Stimulated activated CD8-positive, alpha-beta memory T cell treated with anti-CD3 and anti-CD28 coated beads, Interleukin-7, amount 100 ng/mL, for 4 hours (primary cell): Measurements from ENCODE around the gene HEPACAM.
A peak's percentile ranks its signal among the peaks of the same experiment; 100 is the strongest.

Experiments
- DNase-seq, 2 donors: peaks; one replicate each; pipeline ENCODE4 v3.0.0-alpha.2; 2020; ENCODE audit warnings: low read depth in 2 of 2

Gene HEPACAM

DNA sequence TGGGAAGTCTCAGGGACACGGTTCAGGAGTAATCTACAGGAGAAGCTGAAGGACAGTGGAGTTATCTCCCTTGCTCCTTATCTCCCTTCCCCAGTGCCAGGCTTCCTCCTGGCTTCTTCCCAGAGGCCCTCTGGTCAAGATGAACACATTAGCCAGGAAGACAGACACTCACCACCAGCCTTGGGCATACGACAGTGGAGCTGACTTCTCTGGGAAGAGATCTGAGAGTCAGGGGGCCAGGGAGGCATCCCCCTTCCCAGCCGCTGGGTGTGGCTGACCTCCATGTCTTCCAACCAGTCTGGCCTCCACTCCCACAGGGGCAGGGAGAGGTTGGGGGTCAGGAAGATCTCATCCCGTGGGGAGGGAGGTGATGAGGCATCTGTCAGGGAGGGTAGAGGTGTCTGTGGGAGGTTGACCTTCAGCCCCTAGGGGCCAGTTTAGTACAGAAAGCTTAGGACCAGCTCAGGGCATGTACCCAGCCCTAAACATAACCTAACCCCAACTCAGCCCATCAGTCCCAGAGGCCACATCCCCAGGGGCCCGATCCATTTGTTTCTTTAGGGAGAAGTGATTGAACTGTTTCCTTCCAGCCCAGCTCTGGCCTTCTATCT is 50.9 kb downstream of the HEPACAM start:
- DNase-seq = no peak

DNA sequence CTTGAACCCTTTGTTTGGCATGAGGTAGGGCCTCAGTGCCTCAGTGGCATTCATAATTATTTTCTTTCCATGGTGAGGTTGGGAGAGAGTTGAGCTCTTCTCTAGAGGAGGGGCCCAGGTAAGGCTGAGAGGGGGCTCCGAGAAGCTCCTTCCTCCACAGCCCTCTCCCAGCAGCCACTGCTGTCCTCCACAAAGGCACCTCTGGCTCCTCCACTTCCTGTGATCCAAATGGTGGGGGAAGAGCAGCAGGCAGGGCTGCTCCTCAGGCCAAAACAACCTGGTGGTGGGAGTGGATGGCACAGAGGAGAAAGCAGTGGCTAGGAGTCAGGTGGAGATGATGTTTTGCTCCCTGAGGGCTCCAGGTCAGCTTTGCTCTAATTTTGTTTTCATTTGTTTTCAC is 51.5 kb downstream of the HEPACAM start:
- DNase-seq = no peak

DNA sequence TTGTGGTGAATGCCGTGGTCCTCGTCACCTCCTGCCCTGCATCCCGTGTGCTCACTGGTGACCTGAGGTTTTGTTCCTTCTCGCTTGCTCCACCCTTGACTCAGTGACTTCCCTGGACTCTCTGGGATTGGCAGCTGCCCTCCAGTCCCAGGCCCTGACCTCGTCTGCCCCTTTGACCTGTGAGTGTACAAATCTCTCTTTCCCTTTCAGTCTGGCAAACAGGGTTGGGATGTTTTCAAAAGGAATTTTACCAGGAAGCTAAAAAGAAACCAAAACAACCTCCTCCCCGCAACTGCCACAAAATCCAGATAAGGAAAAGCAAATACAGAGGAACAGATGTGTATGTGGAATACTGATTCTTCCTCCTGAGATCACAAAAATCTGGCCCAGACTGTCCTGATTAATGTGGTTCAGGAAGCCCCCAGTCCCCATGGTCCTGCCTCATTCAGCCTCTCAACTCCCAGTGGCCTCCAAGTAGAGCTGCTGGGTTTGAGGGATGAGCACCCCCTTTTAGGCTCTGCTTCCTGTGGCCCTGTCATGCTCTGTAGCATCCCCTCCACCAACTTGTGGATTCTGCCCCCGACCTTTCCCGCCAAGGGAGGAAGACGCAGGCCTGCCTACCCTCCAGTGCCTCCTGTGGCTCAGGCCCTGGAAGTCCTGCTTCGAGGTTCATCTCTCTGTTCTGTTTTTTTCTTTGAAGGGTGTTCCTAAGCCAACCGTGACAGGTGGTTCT is 53.3 kb downstream of the HEPACAM start:
- DNase-seq = no peak

DNA sequence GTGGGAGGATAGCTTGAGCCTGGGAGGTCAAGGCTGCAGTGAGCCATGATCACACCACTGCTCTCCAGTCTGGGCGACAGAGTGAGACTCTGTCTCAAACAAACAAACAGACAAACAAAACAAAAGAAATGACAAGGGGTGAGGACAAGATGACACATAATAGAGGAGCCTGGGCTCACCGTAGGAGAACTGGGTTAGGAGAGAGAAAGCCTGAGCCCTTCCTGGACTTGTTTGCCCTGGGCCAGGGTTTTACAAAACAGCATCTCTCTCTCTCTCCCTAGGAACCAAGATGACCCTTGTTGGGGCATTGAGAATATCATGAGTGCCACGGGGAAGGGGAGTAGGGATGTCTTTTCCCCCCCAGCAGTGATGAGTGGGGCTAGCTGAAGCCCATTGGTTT is 54.9 kb downstream of the HEPACAM start:
- no peak for DNase-seq

DNA sequence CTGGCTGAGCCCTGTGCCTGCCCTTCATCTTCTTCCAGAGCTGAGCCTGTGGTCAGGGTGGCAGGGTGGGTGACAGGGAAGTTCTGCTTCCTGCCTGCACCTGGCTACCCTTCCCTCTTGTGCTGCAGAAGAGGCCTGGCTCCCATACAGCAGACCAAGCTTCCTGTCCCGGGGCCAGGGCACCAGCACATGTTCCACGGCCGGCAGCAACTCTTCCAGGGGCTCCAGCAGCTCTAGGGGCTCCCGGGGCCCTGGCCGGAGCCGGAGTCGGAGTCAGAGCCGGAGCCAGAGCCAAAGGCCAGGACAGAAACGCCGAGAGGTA is 55.6 kb downstream of the HEPACAM start:
- no peak for DNase-seq

DNA sequence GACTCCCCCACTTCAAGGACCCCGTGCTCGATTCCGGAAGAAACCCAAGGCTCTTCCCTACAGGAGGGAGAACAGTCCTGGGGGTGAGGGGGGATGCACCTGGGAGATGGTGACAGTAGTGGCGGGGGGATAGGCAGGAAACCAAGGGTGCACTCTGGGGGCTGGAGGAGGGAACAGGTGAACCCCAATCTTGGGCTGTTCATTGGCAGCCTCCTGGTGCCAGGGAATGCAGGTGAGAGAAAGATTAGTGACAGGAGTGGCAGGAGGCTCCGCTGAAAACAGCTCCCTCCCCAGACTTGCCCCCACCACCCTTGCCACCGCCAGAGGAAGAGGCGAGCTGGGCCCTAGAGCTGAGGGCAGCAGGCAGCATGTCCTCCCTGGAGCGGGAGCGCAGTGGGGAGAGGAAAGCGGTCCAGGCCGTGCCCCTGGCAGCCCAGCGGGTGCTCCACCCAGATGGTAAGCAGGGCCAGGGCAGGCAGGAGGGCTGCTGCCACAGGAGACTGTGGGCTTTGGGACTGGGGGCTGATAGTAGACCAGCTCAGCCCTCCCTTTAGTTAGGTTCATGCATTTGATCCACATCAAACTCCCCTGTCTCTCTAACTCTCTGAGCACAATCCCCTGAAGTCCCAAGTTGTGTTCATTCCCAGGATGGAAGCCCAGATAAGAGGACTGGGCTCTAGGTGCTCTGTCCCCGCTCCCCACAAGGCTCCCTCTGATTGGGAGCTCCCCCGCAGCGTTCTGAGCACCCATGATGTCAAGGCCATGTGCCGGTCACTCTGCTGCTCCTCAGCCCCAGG is 56.2 kb downstream of the HEPACAM start:
- no peak for DNase-seq

DNA sequence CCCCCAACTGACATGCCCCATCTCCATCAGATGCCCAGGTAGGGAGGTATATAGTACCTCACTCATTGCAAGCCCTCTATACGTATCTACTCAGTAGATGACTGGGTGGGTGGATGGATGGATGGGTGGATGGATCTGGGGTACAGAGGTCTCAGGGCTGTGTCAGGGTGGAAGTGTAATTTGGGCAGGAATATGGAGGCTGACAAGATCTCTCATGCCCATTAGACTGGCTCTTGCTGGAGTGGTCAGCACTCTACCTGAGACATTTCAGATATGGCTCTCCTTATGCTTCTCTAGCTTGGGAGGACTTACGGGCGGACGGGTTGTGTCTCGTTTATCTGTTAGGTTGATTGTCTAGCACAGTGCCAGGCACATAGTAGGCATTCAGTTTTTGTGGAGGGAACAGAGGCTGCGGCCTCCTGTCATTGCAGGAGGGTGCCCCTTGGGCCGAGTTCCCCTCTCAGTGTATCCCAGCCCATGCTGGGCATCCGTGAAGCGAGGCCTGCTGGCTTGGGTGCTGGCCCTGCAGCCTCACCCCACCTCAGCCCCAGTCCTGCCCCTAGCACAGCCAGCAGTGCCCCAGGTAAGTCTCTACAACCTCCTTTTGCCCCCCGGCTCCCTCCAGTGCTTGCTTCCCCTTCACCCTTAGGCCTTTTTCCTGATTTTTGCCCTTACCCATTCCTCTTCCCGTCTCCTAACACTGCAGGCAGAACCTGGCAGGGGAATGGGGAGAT is 56.9 kb downstream of the HEPACAM start:
- no peak for DNase-seq

DNA sequence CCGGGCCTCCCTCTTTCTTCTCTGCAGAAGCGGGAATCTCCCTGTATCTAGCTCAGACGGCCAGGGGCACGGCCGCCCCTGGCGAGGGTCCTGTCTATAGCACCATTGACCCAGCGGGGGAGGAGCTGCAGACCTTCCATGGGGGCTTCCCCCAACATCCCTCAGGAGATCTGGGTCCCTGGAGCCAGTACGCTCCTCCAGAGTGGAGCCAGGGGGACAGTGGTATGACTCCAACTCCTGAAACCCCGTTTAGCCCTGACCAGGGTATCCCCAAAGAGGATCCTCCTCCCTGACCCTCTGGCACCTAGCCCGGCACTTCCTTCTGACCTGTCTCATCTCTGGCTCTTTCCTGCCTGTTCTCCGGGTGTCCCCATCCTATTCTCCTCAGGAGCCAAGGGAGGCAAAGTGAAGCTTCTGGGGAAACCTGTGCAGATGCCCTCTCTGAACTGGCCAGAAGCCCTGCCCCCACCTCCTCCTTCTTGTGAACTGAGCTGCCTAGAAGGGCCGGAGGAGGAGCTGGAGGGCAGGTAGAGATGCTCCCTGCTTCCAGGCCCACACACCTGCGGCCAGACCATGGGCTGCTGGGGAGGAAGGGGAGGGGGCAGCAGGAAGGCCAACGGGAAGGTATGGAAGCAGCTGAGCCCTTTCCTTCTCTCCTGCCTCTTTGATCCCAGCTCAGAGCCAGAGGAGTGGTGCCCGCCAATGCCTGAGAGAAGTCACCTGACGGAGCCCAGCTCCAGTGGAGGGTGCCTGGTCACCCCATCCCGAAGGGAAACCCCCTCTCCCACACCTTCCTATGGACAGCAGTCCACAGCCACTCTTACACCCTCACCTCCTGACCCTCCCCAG is 57.7 kb downstream of the HEPACAM start:
- DNase-seq = no peak

DNA sequence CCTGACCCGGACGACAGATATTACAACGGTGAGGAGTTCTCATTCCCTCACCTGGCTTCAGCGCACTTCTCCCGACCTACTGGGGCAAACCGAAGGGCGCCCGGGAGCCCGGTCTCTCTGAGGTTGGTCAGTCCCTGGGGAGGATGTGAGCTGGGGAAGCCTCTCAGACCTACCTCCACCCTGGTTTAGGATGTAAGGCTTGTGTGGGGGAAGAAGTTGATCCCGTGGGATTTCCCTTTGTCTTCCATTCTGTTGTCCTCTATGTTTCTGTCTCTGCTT is 58.3 kb downstream of the HEPACAM start:
- DNase-seq = no peak

DNA sequence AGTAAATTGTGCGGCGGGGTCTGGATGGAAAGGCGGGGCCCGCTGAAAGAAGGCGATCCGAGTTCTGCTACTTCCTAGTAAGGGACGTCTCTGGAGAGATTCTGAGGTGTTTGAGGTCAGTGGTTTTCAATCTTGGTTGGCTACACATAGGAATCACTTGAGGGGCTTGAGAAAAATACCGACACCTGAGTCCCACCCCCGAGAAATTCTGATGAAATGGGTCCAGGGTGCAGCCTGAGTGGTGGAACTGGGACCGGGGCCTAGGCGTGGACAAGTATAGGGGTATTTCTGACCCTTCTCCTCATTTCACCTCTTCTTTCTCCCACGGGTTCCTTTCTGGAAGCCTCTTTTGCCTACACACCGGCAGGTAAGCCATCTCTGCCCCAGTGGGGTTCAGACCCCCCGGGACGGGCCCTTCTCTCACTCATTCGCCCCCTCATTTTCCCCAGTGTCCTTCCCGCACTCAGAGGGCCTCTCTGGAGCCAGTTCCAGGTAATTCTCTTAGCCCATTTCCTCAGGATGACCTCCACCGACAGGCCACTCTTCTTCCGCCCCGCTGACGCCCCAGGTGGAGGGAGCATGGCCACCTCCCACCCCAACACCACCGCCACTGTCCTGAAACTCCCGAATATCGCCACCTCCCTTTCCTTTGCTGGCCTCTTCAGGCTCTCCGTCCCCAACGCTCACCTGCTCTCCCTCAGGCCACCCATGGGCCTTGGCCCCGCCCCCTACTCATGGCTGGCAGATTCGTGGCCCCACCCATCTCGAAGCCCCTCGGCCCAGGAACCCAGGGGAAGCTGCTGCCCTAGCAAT is 58.8 kb downstream of the HEPACAM start:
- no peak for DNase-seq

DNA sequence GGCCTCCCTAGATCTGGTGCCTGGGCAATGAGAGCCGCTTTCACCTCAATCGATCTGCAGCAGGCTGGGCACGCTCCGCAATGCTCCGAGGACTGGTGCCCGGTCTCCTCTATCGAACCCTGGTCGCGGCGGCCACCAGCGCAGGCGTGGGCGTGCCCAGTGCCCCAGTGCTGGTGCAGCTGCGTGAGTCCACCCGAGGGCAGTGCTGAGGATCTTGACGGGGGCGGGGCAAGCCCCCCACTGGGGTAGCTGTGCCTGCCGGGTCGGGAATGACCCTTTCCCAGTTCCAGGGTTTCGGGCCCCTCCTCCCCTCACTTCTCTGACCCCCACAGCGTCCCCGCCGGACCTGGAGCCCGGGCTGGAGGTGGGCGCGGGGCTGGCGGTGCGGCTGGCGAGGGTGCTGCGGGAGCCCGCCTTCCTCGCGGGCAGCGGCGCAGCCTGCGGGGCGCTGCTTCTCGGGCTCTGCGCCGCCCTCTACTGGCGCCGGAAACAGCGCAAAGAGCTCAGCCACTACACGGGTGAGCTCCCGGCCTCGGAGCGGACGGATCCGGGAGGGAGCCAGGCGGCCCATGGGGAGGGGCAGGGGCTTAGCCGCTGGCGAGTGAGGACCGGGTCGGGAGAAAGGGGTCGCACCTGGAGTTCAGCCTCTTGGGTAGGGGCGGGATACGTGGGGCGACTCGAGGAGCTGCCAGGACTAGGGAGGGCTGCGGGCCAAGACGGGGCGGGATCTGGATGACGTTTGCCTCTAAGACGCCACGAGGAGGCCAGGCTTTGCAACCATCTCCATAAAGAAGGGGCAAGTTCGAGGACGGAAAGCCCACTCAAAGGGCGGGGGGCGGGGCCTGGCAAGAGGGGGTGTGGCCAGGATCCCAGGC is 59.7 kb downstream of the HEPACAM start:
- peak; percentile 70 to 71 for DNase-seq

DNA sequence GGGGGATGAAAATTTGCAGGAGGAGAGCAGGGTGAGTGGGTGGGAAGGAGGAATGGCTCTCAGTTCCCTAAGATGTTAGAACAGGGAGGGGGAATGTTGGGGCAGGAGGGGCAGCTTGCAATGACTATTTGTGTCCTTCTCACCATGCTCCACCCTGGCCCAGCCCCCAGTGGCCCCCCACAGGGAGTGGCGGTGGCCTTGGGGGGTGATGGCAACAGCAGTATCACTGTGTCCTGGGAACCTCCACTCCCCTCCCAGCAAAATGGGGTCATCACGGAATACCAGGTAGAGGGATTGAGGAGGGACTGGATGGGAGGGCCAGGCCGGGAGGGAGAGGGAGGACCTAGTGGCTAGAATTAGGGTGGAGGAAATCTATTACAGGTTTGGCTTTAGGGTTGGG is 60.4 kb downstream of the HEPACAM start:
- DNase-seq = no peak

DNA sequence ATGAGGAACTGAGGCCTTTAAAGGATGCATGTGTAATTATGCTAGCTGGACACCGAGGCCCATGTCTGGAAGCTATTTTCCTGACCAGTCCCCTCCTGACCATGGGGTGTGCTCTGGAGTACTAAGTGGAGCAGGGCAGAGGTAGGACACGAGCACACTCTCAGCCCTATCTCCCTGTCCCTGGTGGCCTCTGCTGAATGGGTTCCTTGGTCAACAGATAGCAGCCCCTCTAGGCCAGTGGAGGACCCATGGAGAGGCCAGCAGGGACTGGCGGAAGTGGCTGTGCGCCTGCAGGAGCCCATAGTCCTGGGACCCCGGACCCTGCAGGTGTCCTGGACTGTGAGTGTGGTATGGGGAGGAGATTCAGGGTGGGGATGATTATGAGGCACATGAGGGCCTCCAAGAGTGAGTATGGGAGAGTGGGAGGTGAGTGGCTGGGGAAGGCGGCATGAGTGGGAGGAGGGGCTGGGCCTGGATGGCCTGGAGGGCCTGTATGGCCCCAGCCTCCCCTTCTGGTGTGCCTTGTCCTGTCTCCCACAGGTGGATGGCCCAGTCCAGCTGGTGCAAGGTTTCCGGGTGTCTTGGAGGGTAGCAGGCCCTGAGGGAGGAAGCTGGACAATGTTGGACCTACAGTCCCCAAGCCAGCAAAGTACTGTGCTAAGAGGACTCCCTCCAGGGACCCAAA is 61.1 kb downstream of the HEPACAM start:
- no peak for DNase-seq

DNA sequence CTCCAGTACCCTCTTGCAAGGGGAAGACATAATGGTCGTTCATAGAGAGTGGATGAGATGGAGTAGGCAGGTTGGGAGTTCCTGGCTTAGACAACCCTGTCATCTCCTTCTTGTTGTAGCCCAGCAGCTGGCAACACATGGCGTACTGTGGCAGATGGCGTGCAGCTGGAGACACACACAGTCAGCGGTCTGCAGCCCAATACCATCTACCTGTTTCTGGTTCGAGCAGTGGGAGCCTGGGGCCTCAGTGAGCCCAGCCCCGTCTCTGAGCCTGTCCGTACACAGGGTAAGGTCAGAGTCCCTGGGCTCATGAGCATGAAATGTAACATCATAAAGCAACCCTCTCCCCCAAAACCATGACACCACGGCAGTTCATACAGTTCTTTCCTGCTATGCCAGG is 61.9 kb downstream of the HEPACAM start:
- DNase-seq = no peak

DNA sequence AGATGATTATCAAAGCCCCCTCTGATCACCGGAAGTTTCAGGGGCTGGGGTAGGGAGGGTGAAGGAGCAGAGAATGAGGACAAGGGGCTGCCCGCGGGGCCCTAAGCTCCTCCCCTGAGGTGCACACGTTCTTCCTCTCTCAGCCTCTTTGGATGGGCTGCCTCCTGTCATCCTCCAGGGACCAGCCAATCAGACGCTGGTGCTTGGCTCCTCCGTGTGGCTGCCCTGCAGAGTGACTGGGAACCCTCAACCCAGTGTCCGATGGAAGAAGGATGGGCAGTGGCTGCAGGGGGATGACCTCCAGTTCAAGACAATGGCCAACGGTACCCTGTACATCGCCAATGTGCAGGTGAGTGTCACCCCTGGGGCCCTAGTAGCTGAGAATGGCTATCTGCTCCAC is 63.1 kb downstream of the HEPACAM start:
- no peak for DNase-seq

DNA sequence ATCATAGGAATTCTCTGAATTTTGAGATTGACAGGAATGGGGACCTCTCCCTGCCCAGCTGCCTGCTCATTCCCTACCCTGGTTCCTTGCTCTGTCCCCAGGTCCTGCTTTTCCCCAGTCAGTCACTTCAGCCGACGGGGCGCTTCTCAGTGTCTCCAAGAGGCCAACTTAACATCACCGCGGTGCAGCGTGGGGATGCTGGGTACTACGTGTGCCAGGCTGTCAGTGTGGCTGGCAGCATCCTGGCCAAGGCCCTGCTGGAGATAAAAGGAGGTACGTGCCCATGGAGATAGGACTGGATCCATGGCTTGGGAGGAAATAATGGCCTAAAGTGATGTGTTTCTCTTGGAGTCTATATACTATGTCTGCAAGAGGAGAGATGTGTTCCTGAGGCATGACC is 63.6 kb downstream of the HEPACAM start:
- DNase-seq = no peak

DNA sequence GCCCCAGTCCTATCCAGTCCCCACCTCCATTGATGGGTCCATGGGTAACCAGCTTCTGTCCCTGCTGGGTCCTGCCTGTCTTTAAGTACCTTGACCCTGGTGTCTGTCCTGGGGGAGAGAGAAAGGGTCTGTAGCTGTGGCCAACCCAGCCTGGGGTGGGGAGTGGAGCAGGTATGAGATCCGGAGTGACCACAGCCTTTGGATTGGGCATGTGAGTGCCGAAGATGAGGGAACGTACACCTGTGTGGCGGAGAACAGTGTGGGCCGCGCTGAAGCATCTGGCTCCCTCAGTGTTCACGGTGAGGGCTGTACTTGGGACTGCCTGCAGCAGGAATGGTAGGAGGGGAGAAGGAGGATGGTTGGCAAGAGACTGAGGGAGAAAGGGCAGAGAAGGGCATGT is 65.4 kb downstream of the HEPACAM start:
- no peak for DNase-seq

DNA sequence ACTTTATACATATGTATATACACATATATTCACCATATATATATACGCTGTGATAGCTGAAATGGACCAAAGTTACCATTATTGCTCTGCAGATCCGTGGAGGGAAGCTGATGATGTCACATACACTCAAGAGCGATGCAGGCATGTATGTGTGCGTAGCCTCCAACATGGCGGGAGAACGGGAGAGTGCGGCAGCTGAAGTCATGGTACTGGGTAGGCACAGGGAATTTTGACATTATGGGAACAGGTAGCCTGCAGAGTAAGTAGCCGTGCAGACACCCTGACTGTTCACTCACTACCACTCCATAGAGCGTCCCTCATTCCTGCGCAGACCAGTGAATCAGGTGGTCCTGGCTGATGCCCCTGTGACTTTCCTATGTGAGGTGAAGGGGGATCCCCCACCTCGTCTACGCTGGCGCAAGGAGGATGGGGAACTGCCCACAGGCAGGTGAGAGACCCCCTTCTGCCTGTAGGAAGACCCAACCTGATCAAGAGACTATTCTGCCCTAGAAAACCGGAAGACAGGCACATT is 65.9 kb downstream of the HEPACAM start:
- DNase-seq = no peak

DNA sequence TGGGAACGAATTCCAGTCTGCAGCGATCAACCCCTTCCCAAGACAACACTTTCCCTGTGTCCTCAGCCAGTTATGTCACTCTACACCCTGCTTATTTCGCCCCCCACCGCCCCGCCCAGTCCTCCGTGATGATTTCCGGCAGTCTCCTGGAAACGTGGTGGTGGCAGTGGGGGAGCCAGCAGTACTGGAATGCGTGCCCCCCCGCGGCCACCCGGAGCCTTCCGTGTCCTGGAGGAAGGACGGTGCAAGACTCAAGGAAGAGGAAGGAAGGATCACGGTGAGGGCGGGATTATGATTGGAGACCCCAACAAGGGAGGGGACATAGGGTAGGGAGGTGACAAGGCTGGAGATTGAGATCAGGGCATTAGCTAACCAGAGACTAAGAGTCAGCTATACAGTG is 66.5 kb downstream of the HEPACAM start:
- no peak for DNase-seq
